PFSK-1 (cell line): ENCODE results near the gene USP49.

ENCODE experiments used
- FOXP2 ChIP-seq: optimal IDR thresholded peaks from 2 replicates; pipeline ENCODE3; 2011; ENCODE audit warnings: borderline replicate concordance, control low read depth, inconsistent platforms; ENCODE audit not compliant: insufficient read depth; ENCODE audit errors: extremely low read length, extremely low read depth
- POLR2AphosphoS5 ChIP-seq: IDR thresholded peaks from 2 replicates; pipeline ENCODE4 v1.6.1; 2012; ENCODE audit warnings: low read depth, mild to moderate bottlenecking, control low read depth, low read length, moderate library complexity
- REST ChIP-seq, 2 experiments: IDR thresholded peaks; 2 replicates each; pipeline versions ENCODE4 v1.6.1 to v1.8.0; 2011 to 2012; ENCODE audit warnings: low read depth in 2 of 2, low read length in 2 of 2, control low read depth in 1 of 2, inconsistent platforms in 1 of 2, mild to moderate bottlenecking in 1 of 2, moderate library complexity in 1 of 2; ENCODE audit not compliant: insufficient read depth in 1 of 2
- SIN3A ChIP-seq: IDR thresholded peaks from 2 replicates; pipeline ENCODE4 v1.6.1; 2012; ENCODE audit warnings: mild to moderate bottlenecking, low read length, moderate library complexity, borderline replicate concordance; ENCODE audit not compliant: insufficient read depth
- TAF1 ChIP-seq: IDR thresholded peaks from 2 replicates; pipeline ENCODE4 v1.6.1; 2012; ENCODE audit warnings: low read length, control low read depth, borderline replicate concordance; ENCODE audit not compliant: insufficient read depth

- no peak for TF ChIP-seq POLR2AphosphoS5
- no peak for TF ChIP-seq REST (IDR thresholded peaks at IDR 0.05; ENCODE audit: insufficient read depth in 1 of 2, low read depth in 2 of 2, low read length in 2 of 2)
- no peak for TF ChIP-seq FOXP2
- no peak for TF ChIP-seq TAF1
- no peak for TF ChIP-seq SIN3A
Measured at GRCh38 chr6:41813956-41814355, 81.2 kb downstream of the USP49 start.
